Epithelial cell of esophagus (primary cell): ENCODE data around the gene ERRFI1.

ENCODE experiments used
- DNase-seq: peaks from one replicate; pipeline ENCODE4 v3.0.0; 2010; ENCODE audit warnings: low read depth
- H3K4me3 ChIP-seq: 2 replicates; pipeline ENCODE4 v1.5.1; 2011; ENCODE audit warnings: mild to moderate bottlenecking, low read length, control low read depth
- TF ChIP-seq, protein P1 (sequence below): IDR thresholded peaks from 2 replicates; pipeline ENCODE4 v1.5.1; 2011; ENCODE audit warnings: low read depth, mild to moderate bottlenecking, low read length, control low read depth, inconsistent platforms; ENCODE audit not compliant: insufficient read depth; ENCODE audit errors: missing control alignments

ERRFI1 gene

GRCh38 chr1:8002921-8003320, 23.2 kb downstream of the ERRFI1 start:
- DNase-seq: no peak
- TF ChIP-seq, protein P1, sequence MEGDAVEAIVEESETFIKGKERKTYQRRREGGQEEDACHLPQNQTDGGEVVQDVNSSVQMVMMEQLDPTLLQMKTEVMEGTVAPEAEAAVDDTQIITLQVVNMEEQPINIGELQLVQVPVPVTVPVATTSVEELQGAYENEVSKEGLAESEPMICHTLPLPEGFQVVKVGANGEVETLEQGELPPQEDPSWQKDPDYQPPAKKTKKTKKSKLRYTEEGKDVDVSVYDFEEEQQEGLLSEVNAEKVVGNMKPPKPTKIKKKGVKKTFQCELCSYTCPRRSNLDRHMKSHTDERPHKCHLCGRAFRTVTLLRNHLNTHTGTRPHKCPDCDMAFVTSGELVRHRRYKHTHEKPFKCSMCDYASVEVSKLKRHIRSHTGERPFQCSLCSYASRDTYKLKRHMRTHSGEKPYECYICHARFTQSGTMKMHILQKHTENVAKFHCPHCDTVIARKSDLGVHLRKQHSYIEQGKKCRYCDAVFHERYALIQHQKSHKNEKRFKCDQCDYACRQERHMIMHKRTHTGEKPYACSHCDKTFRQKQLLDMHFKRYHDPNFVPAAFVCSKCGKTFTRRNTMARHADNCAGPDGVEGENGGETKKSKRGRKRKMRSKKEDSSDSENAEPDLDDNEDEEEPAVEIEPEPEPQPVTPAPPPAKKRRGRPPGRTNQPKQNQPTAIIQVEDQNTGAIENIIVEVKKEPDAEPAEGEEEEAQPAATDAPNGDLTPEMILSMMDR: no peak
- no peak overlapping the region for H3K4me3 ChIP-seq

DNA sequence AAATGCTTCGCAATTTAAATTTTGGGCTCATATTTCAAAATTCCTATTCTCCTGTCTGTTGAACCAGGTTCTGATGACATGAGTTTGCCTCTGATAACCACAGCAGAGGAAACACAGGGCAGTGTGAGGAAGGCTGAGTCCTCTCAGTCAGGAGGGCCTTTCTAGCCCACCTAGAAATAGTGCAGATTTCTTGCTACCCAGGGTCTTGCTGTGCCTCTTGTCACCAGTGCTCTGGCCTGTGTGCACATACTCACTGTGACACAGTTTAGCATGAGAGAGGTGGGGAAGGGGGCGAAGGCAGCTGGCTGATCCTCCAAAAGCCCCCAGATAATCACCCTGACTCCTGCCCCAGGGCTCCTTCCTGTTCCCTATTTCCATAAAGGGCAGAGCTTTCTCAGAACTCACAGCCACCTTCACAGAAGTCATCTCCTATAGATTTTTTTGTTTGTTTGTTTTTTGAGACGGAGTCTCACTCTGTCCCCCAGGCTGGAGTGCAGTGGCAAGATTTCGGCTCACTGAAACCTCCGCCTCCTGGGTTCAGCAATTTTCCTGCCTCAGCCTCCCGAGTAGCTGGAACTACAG, 23.7 kb downstream of the ERRFI1 start:
- TF ChIP-seq, protein P1: no peak
- DNase-seq: no peak
- H3K4me3 ChIP-seq: no peak overlapping the region

DNA sequence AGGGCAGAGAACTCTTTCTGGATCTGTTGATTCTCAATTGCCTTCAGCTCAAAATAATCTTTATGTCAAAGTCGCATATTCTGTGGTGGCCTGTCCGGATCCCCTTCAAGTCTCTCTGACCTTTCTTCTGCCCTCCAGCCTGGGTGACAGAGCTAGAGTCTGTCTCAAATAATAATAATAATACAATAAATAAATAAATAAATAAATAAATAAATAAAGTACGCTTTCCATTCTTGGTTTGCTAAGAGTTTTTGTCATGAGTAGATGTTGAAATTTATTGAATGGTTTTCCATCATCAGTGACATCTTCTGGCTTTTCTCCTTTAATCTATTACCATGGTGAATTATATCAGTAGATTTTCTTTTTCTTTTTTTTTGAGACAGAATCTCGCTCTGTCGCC, 30.7 kb downstream of the ERRFI1 start:
- TF ChIP-seq, protein P1: no peak
- DNase-seq: no peak
- H3K4me3 ChIP-seq: no peak overlapping the region

GRCh38 chr1:7994827-7995226, 31.3 kb downstream of the ERRFI1 start:
- no peak for DNase-seq
- H3K4me3 ChIP-seq: no peak overlapping the region
- TF ChIP-seq, protein P1: no peak

- H3K4me3 ChIP-seq: no peak overlapping the region
Observed at GRCh38 chr1:7993593-7994479, 32.3 kb downstream of the ERRFI1 start.

GRCh38 chr1:7992885-7993284, 33.2 kb downstream of the ERRFI1 start:
- H3K4me3 ChIP-seq: no peak overlapping the region
- DNase-seq: no peak
- TF ChIP-seq, protein P1: no peak

More at GRCh38 chr1:7993593-7994479, 32.3 kb downstream of the ERRFI1 start:
- TF ChIP-seq, protein P1: no peak
- no peak for DNase-seq
